ENCODE results near the gene BTBD3.

- TF ChIP-seq CTCF (IDR thresholded peaks at IDR 0.05; ENCODE audit: poor library complexity) (peak; percentile 41), EZH2 (IDR thresholded peaks at IDR 0.05; ENCODE audit: borderline replicate concordance) (no peak), EZH2phosphoT487 (IDR thresholded peaks at IDR 0.05; ENCODE audit: low read depth, severe bottlenecking, unreplicated experiment) (no peak)
Observed at GRCh38 chr20:11912013-11912658, 5.6 kb upstream of the BTBD3 start.

Data from hepatocyte (in vitro differentiated cells).